Measurements from ENCODE around the gene TSHZ1. TPM values are rescaled to one million over a fixed set of nuclear protein-coding genes. Genes with fewer than 3 reads are reported as not detected.

Gene TSHZ1
- total and polyA plus RNA-seq, 2 experiments from 2014 or later: 0.23 to 0.38 TPM

- Histone ChIP-seq H3F3A (replicated peaks; ENCODE audit: low read depth) (no peaks in the 10 kb centered on the region), H2AFZ (no peak overlapping the region), H4K20me1 (replicated peaks; ENCODE audit: insufficient read depth) (no peaks in the 10 kb centered on the region), H3K4me1 (ENCODE audit: insufficient read depth) (peaks cover 13% of the 10 kb centered on the region), H3K4me2 (no peak overlapping the region), H3K27me3 (ENCODE audit: insufficient read depth) (no peaks in the 10 kb centered on the region), H3K9me2 (ENCODE audit: insufficient read depth) (no peaks in the 10 kb centered on the region), H3K79me2 (replicated peaks; ENCODE audit: insufficient read depth) (no peaks in the 10 kb centered on the region), H3K36me3 (ENCODE audit: insufficient read depth) (no peaks in the 10 kb centered on the region), H3K4me3 (no peak overlapping the region), H3K27ac (ENCODE audit: low read depth) (no peak overlapping the region)
- H3K4me1 Mint-ChIP-seq: peaks cover 28% of the 10 kb centered on the region; the same call in 2 of the 3 replicates
- ATAC-seq: no peak
- DNase-seq (ENCODE audit: low spot score): no peak
- no peak overlapping the region for H3K27ac Mint-ChIP-seq
- TF ChIP-seq NANOG (IDR thresholded peaks at IDR 0.05; ENCODE audit: borderline replicate concordance) (no peak), EZH2 (IDR thresholded peaks at IDR 0.05; ENCODE audit: low read depth, unreplicated experiment) (no peak), ZNF114 (CRISPR knock-in tag; IDR thresholded peaks at IDR 0.05) (no peak), EZH2phosphoT487 (IDR thresholded peaks at IDR 0.05; ENCODE audit: unreplicated experiment) (no peak), JUNB (IDR thresholded peaks at IDR 0.05; ENCODE audit: unreplicated experiment) (no peak), REST (IDR thresholded peaks at IDR 0.05; ENCODE audit: unreplicated experiment) (no peak), ZNF462 (CRISPR knock-in tag; IDR thresholded peaks at IDR 0.05) (no peak), CTCF (conservative IDR thresholded peaks at IDR 0.05; ENCODE audit: low read depth in 2 of 2) (no peak), STAT1 (IDR thresholded peaks at IDR 0.05; ENCODE audit: unreplicated experiment) (no peak), ETS1 (IDR thresholded peaks at IDR 0.05) (no peak), POLR2AphosphoS5 (IDR thresholded peaks at IDR 0.05; ENCODE audit: low read depth) (no peak), CREB1 (CRISPR knock-in tag; IDR thresholded peaks at IDR 0.05; ENCODE audit: low read depth) (no peak), ZNF331 (CRISPR knock-in tag; IDR thresholded peaks at IDR 0.05; ENCODE audit: low read depth) (no peak)
- no peaks in the 10 kb centered on the region for H3K9me3 Mint-ChIP-seq
- H3K4me3 Mint-ChIP-seq: no peak overlapping the region
- peaks cover 2% of the 10 kb centered on the region for H3K27me3 Mint-ChIP-seq (ENCODE audit: insufficient read depth, low read depth, poor library complexity)
- no peaks in the 10 kb centered on the region for H3K36me3 Mint-ChIP-seq (ENCODE audit: low read depth)
Measured at GRCh38 chr18:75269696-75270095, 59.1 kb downstream of the TSHZ1 start.

All from GM23338 (cell line).